Stimulated activated CD8-positive, alpha-beta memory T cell treated with anti-CD3 and anti-CD28 coated beads, Interleukin-15, amount 100 ng/mL, for 48 hours (primary cell): ENCODE measurements around the gene SOS2.
"Not testable (repeated sequence)": the region's sequence is repeated elsewhere in the genome, so short reads cannot be mapped to it uniquely, and the experiment has no call there.

Source experiments
- DNase-seq, 2 donors: peaks; one replicate each; pipeline ENCODE4 v3.0.0-alpha.2; 2020; ENCODE audit warnings: low read depth in 2 of 2

Gene SOS2

GRCh38 chr14:50225974-50226297 lies 5.4 kb downstream of the SOS2 start:
- no peak for DNase-seq

- no peak for DNase-seq
These were observed 6.1 kb downstream of the SOS2 start for GRCh38 chr14:50225067-50225973.

GRCh38 chr14:50222055-50222613 lies 9.2 kb downstream of the SOS2 start:
- DNase-seq, result no peak

GRCh38 chr14:50218501-50218900 lies 12.9 kb downstream of the SOS2 start:
- no peak for DNase-seq

GRCh38 chr14:50215416-50215815 lies 16.0 kb downstream of the SOS2 start:
- DNase-seq, result no peak

GRCh38 chr14:50213795-50214194 lies 17.6 kb downstream of the SOS2 start:
- DNase-seq, result no peak

- DNase-seq, result no peak
These were observed 18.7 kb downstream of the SOS2 start for GRCh38 chr14:50212726-50213125.

GRCh38 chr14:50210074-50210473 lies 21.3 kb downstream of the SOS2 start:
- no peak for DNase-seq

GRCh38 chr14:50198499-50198898 lies 32.9 kb downstream of the SOS2 start:
- no peak for DNase-seq

- no peak for DNase-seq
These were observed 39.9 kb downstream of the SOS2 start for GRCh38 chr14:50191499-50191898.

GRCh38 chr14:50186107-50186506 lies 45.3 kb downstream of the SOS2 start:
- DNase-seq, result no peak

GRCh38 chr14:50173891-50174290 lies 57.5 kb downstream of the SOS2 start:
- DNase-seq, result no peak

GRCh38 chr14:50171895-50172294 lies 59.5 kb downstream of the SOS2 start:
- DNase-seq, result no peak

GRCh38 chr14:50167381-50167780 lies 64.0 kb downstream of the SOS2 start:
- not testable (repeated sequence) for DNase-seq

GRCh38 chr14:50156111-50156510 lies 75.3 kb downstream of the SOS2 start:
- no peak for DNase-seq

GRCh38 chr14:50148799-50149198 lies 82.6 kb downstream of the SOS2 start:
- DNase-seq, result no peak

GRCh38 chr14:50139192-50139591 lies 92.2 kb downstream of the SOS2 start:
- DNase-seq, result no peak

- DNase-seq, result no peak
These were observed 103.6 kb downstream of the SOS2 start for GRCh38 chr14:50127802-50128201.

- no peak for DNase-seq
These were observed 108.3 kb downstream of the SOS2 start for GRCh38 chr14:50123062-50123461.

- no peak for DNase-seq
These were observed 109.1 kb downstream of the SOS2 start for GRCh38 chr14:50122291-50122690.

GRCh38 chr14:50121486-50121885 lies 109.9 kb downstream of the SOS2 start:
- DNase-seq, result no peak

GRCh38 chr14:50117456-50117855 lies 113.9 kb downstream of the SOS2 start:
- no peak for DNase-seq

GRCh38 chr14:50116966-50117365 lies 114.4 kb downstream of the SOS2 start:
- no peak for DNase-seq
